CD4-positive, alpha-beta T cell treated with Interferon alpha-2 for 1 hour (primary cell): ENCODE data around the gene PDE4D.
A peak's percentile ranks its signal among the peaks of the same experiment; 100 is the strongest.
"Not testable (repeated sequence)": the region's sequence is repeated elsewhere in the genome, so short reads cannot be mapped to it uniquely, and the experiment has no call there.

Experiments
- DNase-seq, 2 donors: peaks; one replicate each; pipeline ENCODE4 v3.0.0-alpha.2; 2020 to 2022

Gene PDE4D

DNA sequence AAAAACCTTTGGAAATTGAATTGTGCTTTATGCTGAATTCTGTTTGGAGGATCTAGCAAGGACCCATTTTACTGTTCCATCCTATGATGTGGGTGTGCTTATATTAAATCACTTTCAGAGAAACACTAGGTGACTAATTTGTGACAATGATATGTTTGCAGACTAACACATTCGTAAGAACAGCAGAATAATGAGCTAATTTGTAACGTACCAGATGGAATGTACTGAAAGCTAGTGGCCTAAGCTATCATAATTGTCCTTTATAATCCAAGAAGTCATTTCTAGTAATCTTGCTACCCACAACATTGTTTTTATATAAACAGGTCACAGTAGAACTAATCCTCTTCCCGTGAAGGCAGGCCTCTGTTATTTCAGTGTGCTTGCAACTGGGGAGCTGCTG, 292.5 kb downstream of the PDE4D start:
- no peak for DNase-seq

- no peak for DNase-seq
Measured at GRCh38 chr5:59600153-59600552, 293.4 kb downstream of the PDE4D start.

- DNase-seq: no peak
Measured at GRCh38 chr5:59599729-59600128, 293.8 kb downstream of the PDE4D start.

DNA sequence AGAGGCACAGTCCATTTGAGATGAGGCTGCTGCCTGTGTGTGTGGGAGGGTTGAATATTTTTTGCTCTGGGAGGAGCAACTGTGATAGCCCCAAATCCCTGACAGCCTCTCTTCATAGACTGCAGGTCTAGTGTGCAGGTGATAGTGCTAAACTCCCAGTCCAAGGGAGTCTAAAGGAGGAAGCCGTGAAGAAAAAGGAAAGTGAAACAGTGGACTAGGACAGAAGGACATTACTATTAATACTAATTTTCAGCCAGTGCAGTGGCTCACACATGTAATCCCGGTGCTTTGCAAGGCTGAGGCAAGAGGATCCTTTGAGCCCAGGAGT, 295.0 kb downstream of the PDE4D start:
- no peak for DNase-seq

DNA sequence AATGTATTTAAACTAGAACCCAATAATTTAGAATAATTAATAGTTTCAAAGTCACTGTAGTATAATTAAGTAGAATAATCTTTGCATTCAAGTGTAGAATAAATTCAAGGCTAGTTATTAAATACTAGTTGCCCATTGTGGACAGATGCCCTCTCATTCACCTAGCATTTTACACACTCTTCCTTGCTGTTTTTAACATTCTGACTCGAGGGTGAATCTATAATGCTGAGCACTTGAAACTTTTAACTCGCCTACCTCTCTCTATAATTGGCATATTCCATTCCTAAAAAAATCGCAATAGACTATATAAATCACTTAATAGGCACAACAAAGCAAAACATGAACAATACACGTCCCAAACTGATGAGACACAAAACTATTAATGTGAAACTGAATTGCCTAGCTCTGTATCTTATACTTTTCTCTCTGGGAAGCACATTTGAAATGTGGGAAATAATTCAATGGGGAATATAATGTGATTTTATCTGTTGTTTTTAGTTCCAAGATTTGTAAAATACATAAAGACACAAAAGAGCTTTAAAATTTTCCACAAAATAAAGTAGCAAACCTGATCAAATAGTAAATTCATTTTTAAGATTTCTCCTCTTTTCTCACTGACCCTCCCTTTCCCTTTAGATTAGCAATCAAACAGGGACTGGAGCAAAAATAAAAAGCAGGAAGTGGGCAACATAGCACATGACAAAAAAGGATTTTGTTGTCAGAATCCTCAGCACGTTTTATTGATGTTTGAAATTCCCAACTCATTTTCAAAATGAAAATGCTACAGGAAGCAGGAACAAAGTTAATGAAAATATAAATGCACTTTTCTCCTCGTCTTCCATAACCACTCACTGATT, 295.6 kb downstream of the PDE4D start:
- no peak for DNase-seq

DNA sequence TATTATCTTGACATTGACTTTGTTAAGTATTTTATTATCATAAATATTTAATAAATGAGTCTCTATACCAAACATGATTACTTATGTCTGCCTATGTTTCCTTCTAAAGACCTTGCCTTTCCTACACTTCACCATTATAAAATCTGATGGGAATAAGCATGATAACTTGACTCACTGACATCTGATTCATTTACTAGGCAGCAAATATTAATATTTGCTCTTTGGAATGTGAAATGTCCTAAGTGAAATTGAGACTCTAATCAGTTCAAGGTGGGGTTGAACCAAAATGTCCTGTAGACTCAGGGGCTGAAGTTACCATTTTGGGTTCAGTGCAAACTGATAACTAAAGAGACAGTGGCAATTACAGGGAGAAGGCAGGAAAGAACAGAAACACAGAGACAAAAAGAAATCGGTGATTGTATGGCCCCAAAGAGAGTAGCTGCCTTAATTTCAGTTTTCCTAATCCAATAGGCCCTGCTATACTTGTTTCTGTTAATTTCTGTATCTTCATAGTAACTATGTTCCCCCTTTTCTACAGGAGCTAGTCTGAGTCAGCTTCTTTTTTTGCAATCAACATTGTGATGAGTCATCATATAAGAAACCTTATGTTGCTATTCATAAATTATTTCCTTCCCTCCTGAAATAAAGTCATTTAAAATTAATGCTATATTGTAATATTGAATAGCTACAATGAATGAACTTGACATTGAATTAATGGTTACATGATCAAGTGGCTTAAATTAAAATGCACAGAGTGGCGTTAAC, 296.8 kb downstream of the PDE4D start:
- DNase-seq: no peak

GRCh38 chr5:59594118-59594517, 299.4 kb downstream of the PDE4D start:
- not testable (repeated sequence) for DNase-seq

- no peak for DNase-seq
Measured at GRCh38 chr5:59593439-59594007, 300.0 kb downstream of the PDE4D start.

- DNase-seq: no peak
Measured at GRCh38 chr5:59592101-59592500, 301.4 kb downstream of the PDE4D start.

GRCh38 chr5:59591162-59591561, 302.4 kb downstream of the PDE4D start:
- peak in 1 of 2 donors; percentile 3 for DNase-seq

GRCh38 chr5:59588922-59589321, 304.6 kb downstream of the PDE4D start:
- no peak for DNase-seq

DNA sequence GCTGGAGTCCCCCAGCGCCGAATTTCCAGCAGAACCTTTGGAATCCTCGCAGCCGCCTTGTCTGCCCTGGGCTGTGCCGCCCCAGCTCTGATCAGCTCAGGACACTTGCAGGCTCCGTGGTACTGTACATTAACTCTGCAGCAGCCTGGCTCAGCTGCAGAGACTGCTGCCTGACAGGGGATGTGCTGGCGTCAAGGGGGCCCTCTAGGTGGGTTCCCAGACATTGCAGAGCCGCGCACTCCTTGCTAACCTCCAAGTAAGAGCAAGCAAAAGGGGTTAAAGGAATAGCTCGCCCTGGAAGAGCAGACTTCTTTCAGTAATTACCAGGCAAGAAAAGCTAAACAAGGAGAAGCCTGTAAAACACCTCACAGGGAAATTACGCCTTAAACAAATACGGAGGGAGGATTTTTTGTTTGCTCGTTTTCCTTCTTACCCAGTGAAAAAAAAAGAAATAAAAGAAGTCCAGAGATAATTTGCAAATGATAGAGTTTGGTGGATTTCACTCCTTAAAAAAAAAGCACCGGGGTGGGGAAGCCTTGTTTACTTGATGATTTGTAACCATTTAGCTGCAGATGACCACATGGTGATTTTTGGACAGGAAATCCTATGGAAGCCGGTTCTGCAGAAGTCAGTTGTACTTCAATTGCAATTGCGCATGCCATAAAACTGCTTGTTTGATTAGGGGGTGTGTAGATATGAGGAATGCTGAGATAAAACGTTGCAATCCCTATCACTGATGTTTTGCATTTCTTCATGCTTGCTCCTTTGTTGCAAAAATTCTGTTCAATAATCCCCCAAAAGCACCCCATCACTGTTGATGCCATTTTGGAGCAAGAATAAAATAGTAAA, 305.8 kb downstream of the PDE4D start:
- DNase-seq: no peak

DNA sequence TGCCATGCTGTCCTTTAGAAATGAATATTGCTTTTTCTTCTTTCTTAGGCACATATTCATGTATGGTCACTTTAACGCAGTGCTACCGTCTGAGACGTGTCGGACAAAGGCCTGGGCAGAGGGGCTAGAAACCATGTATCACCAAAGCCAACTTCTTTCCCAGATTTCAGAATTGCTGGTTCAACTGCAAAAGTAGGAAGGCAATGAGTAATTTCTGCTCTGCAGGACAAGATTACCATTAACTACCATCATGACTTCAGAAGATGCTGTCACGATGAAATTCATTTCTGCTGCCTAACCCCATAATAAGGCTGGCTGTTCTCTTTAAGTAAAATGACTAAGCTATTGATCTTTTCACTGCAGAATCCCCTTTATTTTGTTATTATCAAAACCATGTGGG, 306.7 kb downstream of the PDE4D start:
- DNase-seq: no peak

- no peak for DNase-seq
Measured at GRCh38 chr5:59584858-59585846, 308.4 kb downstream of the PDE4D start.

DNA sequence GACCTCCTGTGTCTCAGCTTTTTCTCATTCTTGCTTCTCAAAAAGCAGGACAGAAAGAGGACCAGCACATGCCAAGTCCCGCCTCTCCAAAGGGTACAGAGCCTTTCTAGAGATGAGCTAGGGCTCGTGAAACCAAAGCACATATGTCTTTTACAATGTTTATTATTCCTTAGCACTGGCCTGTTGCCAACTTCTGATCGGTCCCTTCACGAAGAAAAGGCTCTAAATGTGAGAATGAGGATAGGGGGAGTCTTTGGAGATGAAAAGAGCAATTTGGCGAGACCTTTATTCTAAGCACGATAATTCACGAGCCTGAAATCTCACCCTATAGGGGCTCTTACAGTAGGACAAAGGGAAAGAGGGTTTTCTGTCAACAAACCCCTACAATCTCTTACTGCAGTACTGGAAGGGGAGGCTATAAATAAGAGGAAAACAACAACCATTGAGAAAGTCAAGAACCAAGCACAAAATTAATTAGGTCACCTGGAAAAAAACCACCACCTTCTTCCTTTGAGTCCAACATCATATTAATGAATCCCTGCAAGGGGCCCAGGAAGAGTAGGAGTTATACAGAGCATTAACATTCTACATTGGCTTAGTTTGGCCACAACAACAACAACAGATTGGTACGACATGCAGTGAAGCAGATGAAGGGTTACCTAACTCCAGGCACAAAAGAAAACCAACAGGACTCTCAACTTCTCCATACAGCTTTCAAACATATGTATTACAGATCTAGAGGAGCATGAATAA, 309.5 kb downstream of the PDE4D start:
- DNase-seq: no peak

DNA sequence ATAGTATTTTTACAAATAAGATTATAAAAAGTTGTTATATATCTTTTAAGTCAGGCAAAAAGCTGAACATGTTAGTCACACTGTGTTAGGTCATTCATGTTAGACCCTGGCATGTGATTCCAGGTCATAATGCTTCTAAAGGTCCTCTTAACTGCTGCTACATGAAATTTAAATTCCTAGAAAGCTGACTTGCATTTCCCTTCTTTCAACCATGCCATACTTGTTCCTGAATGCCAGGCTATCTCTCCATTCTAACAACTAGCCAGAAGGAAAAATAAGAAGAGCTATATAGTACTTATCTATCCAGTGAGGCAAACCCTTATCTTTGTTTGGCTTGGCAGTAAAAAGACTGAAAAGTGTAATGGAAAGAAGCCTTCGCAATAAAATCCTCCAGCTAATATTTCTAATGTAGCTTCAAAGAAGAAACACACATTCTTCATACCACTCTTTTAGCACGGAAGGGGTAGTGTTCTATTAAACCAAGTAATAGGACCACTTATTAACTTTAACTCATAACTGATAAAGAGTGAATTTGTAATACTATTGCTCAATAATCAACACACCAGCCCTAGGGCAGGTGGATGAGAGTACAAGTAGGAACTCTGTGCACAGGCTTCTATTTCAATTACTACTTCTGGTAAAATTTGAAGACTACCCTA, 310.2 kb downstream of the PDE4D start:
- no peak for DNase-seq

- DNase-seq: no peak
Measured at GRCh38 chr5:59582746-59583145, 310.8 kb downstream of the PDE4D start.

- no peak for DNase-seq
Measured at GRCh38 chr5:59579824-59580167, 313.7 kb downstream of the PDE4D start.

DNA sequence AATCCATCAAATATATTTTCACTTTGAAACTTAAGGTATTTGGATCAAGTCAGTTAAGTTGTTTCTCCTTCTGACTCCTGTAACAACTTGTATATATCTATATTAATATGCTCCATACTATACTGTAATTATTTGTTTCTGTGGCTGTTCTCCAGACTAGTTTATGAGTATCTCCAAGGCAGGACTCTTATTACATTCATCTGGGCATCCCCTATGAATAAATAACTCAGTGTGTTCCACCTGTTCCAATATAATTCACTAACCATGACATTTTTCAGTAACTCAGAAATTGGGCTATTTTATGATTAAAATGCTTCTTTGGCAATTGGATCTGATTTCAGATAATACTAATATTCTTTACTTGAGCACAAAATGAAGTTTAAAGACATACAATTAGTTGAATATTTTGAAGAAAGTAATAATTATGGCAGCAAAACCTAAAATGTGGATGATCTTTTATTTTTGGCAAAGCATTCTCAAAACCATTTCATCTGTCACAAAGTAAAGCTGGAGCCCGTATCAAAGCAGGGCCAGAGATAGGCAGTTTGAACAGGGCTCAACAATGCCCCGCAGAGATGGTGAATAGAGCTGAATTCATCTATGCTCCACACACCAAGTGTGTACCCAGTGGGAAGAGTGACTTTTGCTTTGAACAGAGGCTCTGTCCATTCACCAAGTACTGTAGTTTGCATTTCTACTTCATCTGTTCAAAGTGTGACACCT, 314.3 kb downstream of the PDE4D start:
- no peak for DNase-seq

- DNase-seq: no peak
Measured at GRCh38 chr5:59577485-59577884, 316.0 kb downstream of the PDE4D start.
